Neural progenitor cell (in vitro differentiated cells): Measurements from ENCODE around the gene IL23R.

Experiments used
- EZH2 ChIP-seq: fragments of 200-600 bp; sonication (generic); IDR thresholded peaks from 2 replicates; pipeline ENCODE4 v1.6.1; 2017; ENCODE audit warnings: antibody characterized with exemption, mild to moderate bottlenecking, moderate library complexity
- TF ChIP-seq, protein P1 (sequence below): fragments of 200-600 bp; sonication (generic); IDR thresholded peaks from 2 replicates; pipeline ENCODE4 v1.5.1; 2017; ENCODE audit warnings: antibody characterized with exemption, mild to moderate bottlenecking

DNA sequence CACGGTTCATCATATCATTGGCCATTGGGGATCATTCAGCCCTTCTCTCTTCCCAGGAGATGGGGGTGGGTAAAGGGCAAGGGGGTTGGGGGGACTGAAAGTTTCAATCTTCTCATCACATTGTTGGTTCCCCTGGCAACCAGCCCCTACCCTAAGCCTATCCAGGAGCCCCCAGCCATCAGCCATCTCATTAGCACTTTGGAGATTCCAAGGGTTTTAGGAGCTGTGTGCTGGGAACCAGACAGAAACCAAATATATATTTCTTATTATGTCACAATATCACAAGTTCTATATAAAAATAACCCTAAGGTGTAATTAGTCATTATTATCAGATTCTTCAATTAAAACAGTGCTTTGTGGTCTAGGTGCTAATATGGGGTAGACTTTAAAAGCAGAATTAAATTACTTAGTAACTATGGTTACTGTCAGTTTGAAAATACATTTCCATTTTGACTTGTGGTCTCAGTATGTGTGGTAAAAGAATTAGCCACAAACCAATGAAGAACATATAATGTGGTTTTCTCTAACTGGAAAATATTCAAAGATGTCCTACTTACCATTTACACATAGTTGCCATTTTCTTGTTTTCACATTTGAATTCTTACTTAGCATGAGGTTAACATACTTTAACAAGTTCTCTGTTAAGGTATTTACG lies 28.1 kb downstream of the IL23R start:
- TF ChIP-seq, protein P1, sequence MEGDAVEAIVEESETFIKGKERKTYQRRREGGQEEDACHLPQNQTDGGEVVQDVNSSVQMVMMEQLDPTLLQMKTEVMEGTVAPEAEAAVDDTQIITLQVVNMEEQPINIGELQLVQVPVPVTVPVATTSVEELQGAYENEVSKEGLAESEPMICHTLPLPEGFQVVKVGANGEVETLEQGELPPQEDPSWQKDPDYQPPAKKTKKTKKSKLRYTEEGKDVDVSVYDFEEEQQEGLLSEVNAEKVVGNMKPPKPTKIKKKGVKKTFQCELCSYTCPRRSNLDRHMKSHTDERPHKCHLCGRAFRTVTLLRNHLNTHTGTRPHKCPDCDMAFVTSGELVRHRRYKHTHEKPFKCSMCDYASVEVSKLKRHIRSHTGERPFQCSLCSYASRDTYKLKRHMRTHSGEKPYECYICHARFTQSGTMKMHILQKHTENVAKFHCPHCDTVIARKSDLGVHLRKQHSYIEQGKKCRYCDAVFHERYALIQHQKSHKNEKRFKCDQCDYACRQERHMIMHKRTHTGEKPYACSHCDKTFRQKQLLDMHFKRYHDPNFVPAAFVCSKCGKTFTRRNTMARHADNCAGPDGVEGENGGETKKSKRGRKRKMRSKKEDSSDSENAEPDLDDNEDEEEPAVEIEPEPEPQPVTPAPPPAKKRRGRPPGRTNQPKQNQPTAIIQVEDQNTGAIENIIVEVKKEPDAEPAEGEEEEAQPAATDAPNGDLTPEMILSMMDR = no peak
- no peak for TF ChIP-seq EZH2
